ENCODE measurements around the gene ZNF286A. TPM values are rescaled to one million over a fixed set of nuclear protein-coding genes. Genes with fewer than 3 reads are reported as not detected.

Gene ZNF286A
- total RNA-seq, 4 donors from 2014 or later: 3.3 to 10.2 (median 6.0) TPM

DNA sequence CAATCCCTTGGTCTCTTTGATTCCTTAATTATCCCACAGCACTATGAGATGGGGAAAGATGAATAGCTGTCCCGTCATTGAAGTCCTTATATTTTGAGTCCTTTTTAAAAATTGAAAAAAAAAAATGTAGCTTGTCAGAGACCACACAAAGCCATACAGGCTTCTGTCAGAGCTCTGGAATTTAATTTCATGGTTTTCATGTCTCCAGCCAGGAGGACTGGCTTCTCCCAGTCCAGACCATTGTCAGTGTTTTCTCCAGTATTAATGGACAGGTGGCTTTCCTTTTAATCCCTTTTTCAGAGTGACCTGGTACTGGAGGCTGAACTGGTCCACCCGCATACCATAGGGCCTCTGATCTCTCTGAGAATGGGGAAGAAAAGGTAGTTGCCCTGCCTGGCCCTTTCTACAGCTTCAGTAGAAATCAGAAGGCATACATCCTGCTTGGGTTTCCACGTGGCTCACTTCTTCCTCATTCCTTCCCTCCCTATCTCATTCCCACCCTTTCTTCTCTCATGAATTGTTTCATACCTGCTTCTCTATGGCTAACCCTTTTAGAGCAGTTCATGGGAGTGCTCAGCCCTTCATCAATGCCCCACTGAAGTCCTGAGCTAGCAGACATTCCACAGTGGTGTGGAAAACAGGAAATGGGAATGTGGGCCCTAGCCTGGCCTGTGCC is 44.5 kb upstream of the ZNF286A start:
- DNase-seq (no peak), ATAC-seq (no peak)
- H3K27ac ChIP-seq: no peak overlapping the region
- H3K9me3 ChIP-seq: no peaks in the 10 kb centered on the region
- no peaks in the 10 kb centered on the region for H3K27me3 ChIP-seq
- peaks cover 4 to 14% of the 10 kb centered on the region in 2 donors for H3K4me1 ChIP-seq
- no peaks in the 10 kb centered on the region for H3K36me3 ChIP-seq
- TF ChIP-seq POLR2A (IDR thresholded peaks at IDR 0.05): no peak
- TF ChIP-seq, protein P1, sequence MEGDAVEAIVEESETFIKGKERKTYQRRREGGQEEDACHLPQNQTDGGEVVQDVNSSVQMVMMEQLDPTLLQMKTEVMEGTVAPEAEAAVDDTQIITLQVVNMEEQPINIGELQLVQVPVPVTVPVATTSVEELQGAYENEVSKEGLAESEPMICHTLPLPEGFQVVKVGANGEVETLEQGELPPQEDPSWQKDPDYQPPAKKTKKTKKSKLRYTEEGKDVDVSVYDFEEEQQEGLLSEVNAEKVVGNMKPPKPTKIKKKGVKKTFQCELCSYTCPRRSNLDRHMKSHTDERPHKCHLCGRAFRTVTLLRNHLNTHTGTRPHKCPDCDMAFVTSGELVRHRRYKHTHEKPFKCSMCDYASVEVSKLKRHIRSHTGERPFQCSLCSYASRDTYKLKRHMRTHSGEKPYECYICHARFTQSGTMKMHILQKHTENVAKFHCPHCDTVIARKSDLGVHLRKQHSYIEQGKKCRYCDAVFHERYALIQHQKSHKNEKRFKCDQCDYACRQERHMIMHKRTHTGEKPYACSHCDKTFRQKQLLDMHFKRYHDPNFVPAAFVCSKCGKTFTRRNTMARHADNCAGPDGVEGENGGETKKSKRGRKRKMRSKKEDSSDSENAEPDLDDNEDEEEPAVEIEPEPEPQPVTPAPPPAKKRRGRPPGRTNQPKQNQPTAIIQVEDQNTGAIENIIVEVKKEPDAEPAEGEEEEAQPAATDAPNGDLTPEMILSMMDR (IDR thresholded peaks at IDR 0.05 in 4 of 5, conservative IDR thresholded peaks at IDR 0.05 in 1 of 5): no peak
- H3K4me3 ChIP-seq: no peak overlapping the region
- in situ Hi-C loops (cut with MboI; ENCODE audit: low sequenced_read_pairs in 4 of 4) (no loop called here), intact Hi-C loops (cut with DNase I; ENCODE audit: low total_unique reads) (no loop called here)

DNA sequence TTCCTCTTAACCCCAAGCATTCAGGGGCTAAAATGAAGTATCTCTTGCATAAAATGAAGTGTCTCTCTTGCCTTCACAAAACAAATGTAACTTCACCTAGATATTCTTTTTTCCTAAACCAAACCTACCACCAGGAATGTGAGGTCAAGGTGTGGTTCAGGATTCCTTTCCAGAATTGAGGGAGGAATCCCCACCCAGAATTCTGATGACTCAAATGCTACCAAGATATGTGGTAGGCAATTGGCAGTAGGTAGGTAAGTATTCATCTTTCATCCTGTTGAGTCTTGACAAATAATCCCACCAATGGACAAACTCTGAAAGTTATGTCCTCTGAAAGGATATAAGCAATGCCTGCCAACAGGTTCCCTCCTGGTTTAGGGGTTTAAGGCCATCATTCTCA is 41.7 kb upstream of the ZNF286A start:
- Histone ChIP-seq H3K36me3 (no peaks in the 10 kb centered on the region), H3K9me3 (no peaks in the 10 kb centered on the region), H3K27me3 (no peaks in the 10 kb centered on the region), H3K4me3 (no peak overlapping the region), H3K4me1 (no peaks in the 10 kb centered on the region), H3K27ac (peak overlapping the region in 2 of 4 donors; percentile 11 to 51)
- no peak for DNase-seq
- intact Hi-C loops (cut with DNase I; ENCODE audit: low total_unique reads) (no loop called here), in situ Hi-C loops (cut with MboI; ENCODE audit: low sequenced_read_pairs in 4 of 4) (no loop called here)
- ATAC-seq: no peak
- TF ChIP-seq, protein P1 (IDR thresholded peaks at IDR 0.05 in 4 of 5, conservative IDR thresholded peaks at IDR 0.05 in 1 of 5): no peak
- no peak for TF ChIP-seq POLR2A (IDR thresholded peaks at IDR 0.05)

DNA sequence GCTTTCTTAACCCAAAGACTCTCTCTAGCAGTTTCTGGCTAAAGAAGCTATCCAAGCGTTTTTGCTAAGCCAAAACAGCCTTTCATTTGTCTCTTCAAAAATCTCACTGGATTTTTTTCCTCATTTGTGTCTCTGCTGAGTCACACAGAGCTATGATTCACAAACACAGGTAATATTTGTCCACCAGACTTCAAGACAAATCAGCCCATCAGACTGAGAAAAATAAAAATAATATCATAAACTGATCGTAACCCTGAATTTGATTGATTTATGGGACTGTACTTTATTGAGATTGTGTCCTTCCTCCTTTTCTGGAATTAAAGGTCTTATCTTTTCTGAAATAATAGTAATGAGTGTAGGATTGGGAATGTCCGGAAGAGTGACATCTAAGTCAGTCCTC is 41.3 kb upstream of the ZNF286A start:
- in situ Hi-C loops (cut with MboI; ENCODE audit: low sequenced_read_pairs in 4 of 4) (no loop called here), intact Hi-C loops (cut with DNase I; ENCODE audit: low total_unique reads) (no loop called here)
- Histone ChIP-seq H3K4me3 (no peak overlapping the region), H3K36me3 (no peaks in the 10 kb centered on the region), H3K27me3 (no peaks in the 10 kb centered on the region), H3K9me3 (no peaks in the 10 kb centered on the region), H3K4me1 (no peaks in the 10 kb centered on the region), H3K27ac (peak overlapping the region in 2 of 4 donors; percentile 51 to 66)
- DNase-seq (no peak), ATAC-seq (no peak)
- TF ChIP-seq POLR2A (IDR thresholded peaks at IDR 0.05): no peak
- TF ChIP-seq, protein P1 (IDR thresholded peaks at IDR 0.05 in 4 of 5, conservative IDR thresholded peaks at IDR 0.05 in 1 of 5): no peak

DNA sequence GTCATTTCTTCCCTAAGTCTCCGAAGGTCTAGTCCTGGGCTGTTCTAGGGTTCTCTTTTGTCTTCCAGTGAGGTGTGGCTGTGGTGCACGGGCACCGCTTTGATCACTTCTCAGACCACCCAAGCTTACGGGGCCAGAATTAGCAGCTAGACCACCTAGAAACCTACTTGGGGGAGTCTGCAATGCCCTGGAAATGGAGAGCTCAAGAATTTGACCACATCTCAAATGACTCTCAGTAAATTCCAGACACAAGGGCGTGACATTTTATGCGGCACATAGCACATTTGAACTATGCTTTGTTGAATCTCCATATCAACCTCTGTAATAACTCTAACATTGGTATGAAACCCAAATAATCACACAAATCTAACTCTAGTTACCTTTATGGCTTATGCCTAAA is 40.3 kb upstream of the ZNF286A start:
- in situ Hi-C loops (cut with MboI; ENCODE audit: low sequenced_read_pairs in 4 of 4): no loop called here
- no peaks in the 10 kb centered on the region for H3K36me3 ChIP-seq
- no peaks in the 10 kb centered on the region for H3K27me3 ChIP-seq
- H3K9me3 ChIP-seq: no peaks in the 10 kb centered on the region
- H3K27ac ChIP-seq: peak overlapping the region in 3 of 4 donors; percentile 51 to 66 (median 57)
- intact Hi-C loops (cut with DNase I; ENCODE audit: low total_unique reads): no loop called here
- H3K4me3 ChIP-seq: no peak overlapping the region
- no peaks in the 10 kb centered on the region for H3K4me1 ChIP-seq
- DNase-seq (no peak), ATAC-seq (no peak)
- TF ChIP-seq, protein P1 (IDR thresholded peaks at IDR 0.05 in 4 of 5, conservative IDR thresholded peaks at IDR 0.05 in 1 of 5): no peak
- no peak for TF ChIP-seq POLR2A (IDR thresholded peaks at IDR 0.05)

DNA sequence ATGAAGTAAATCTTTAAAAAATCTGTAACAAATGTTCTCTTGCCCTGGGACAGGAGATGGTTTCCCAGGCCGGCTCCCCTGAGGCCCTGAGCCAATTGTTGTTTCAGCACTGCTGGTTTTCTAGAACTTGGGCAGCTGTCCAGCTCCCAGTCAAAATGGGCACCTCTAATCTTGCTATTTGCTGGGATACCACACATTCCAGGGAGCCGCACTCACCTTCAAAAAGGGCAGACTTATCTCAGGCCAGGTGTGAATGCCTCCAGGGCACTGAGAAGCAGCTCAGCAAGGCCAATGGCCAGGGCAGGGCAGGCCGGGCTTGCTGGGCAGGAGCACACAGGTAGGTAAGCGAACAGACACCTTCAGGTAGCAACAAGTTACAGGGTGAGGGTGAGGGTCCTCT is 39.9 kb upstream of the ZNF286A start:
- DNase-seq (no peak), ATAC-seq (no peak)
- in situ Hi-C loops (cut with MboI; ENCODE audit: low sequenced_read_pairs in 4 of 4) (no loop called here), intact Hi-C loops (cut with DNase I; ENCODE audit: low total_unique reads) (no loop called here)
- no peak overlapping the region for H3K4me3 ChIP-seq
- no peaks in the 10 kb centered on the region for H3K4me1 ChIP-seq
- H3K27me3 ChIP-seq: no peaks in the 10 kb centered on the region
- H3K27ac ChIP-seq: peak overlapping the region in 3 of 4 donors; percentile 51 to 66 (median 57)
- no peaks in the 10 kb centered on the region for H3K36me3 ChIP-seq
- TF ChIP-seq, protein P1 (IDR thresholded peaks at IDR 0.05 in 4 of 5, conservative IDR thresholded peaks at IDR 0.05 in 1 of 5): no peak
- no peak for TF ChIP-seq POLR2A (IDR thresholded peaks at IDR 0.05)
- no peaks in the 10 kb centered on the region for H3K9me3 ChIP-seq
